Stimulated activated naive B cell treated with anti-CD40 and anti-IgM and Interleukin-4, amounts not matched to agents 10 μg/mL and 1 μg/mL and 100 μg/mL, for 72 hours (primary cell): ENCODE data around the gene TENT5C.
A peak's percentile ranks its signal among the peaks of the same experiment; 100 is the strongest.
"Not testable (repeated sequence)": the region's sequence is repeated elsewhere in the genome, so short reads cannot be mapped to it uniquely, and the experiment has no call there.

Experiments used
- ATAC-seq, 2 donors: fragments of 150-1000 bp; cut with Tn5 transposase; replicated peaks; 2 replicates each; pipeline ENCODE4 v1.10.0; 2021; ENCODE audit warnings: moderate library complexity in 1 of 2
- DNase-seq: peaks from one replicate; pipeline ENCODE4 v3.0.0; 2021
- H3K27ac Mint-ChIP-seq: one replicate; pipeline ENCODE4 v1.8.0; 2022; ENCODE audit warnings: mild to moderate bottlenecking, mixed read lengths
- H3K27me3 Mint-ChIP-seq, 2 donors: one replicate each; pipeline ENCODE4 v1.8.0; 2022; ENCODE audit warnings: mixed read lengths in 2 of 2
- H3K36me3 Mint-ChIP-seq, 2 donors: one replicate each; pipeline ENCODE4 v1.8.0; 2022; ENCODE audit warnings: mixed read lengths in 2 of 2, mild to moderate bottlenecking in 1 of 2
- H3K4me1 Mint-ChIP-seq, 2 donors: one replicate each; pipeline ENCODE4 v1.8.0; 2022; ENCODE audit warnings: mixed read lengths in 2 of 2, mild to moderate bottlenecking in 1 of 2
- H3K4me3 Mint-ChIP-seq, 2 donors: one replicate each; pipeline ENCODE4 v1.8.0; 2022; ENCODE audit warnings: mild to moderate bottlenecking in 2 of 2, mixed read lengths in 2 of 2, moderate library complexity in 1 of 2
- H3K9me3 Mint-ChIP-seq, 2 donors: one replicate each; pipeline ENCODE4 v1.8.0; 2022; ENCODE audit warnings: mixed read lengths in 2 of 2, mild to moderate bottlenecking in 1 of 2

Gene TENT5C

DNA sequence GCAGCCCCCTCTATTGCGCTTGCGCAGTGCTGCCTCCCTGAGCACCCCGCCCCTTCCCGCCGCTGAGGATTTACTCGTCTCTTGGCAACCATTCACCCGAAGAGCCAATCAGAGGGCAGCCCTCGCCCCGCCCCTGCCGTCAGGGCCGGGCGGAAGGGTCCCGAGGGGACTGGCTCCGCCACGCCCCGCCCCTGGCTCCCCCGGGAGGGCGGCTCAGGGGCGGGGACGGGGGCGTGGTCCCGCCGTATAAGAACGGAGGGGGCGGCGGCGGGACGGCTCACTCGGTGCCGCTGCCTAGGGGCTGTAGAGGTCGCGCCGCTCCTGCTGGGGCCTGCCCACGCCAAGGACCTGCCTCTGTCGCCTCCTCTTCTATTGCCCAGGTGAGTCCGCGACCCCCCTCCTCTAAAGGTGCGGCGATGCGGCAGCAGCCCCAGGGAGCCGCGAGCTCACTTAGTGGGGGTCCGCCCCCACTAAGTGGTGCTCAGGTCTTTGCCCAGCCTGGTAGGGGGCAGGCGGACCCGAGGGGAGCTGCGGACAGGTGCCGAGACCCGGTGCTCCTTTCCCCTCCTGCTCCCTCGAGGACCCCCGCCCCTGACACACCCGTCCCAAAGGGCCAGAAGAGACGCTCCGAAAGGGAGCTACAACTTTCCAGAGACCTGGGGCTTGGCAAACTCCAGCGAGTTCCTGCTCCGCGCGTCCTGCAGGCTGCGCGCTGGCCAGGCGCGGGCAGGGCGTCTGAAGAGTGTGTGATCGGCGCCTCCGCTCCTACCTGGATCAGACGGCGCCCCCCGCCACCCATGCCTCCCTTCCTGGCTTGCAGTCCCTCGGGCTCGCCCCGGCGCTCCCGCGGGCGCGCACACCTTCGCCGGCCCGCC is at the start of gene TENT5C:
TENT5C (plus strand) TSS at position 275 of the 875 bp plus-strand sequence. CDS start 16,821 bp downstream, outside the sequence.
- Mint-ChIP-seq H3K9me3 (no peaks in the 10 kb centered on the region), H3K27me3 (no peaks in the 10 kb centered on the region), H3K36me3 (peaks cover 23 to 36% of the 10 kb centered on the region in 2 donors), H3K4me3 (peak within 1 kb of the TSS; percentile 99), H3K27ac (peak within 1 kb of the TSS; percentile 97), H3K4me1 (peaks cover 32 to 51% of the 10 kb centered on the region in 2 donors)
- DNase-seq: peak; percentile 98
- ATAC-seq: peak; percentile 73 to 83

DNA sequence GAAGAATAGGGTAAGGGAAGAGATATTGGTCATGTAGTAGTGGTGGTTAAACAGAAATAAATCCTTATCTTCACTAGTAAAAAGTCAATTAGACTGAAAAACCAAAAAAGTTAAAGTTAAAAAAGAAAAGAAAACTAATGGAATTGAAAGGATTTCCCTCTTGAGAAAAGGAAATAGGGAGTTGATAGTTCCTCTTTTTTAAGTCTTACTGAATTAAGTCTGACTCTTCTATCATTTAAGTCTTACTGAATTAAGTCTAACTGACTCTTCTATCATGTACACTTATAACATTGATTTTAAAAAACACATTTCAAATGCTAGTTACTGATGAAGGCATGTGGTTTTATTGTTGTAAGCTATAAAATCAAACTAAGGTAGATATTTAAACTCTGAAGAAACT is 49.5 kb upstream of the TENT5C start:
- no peak overlapping the region for H3K4me3 Mint-ChIP-seq
- peaks cover 2 to 15% of the 10 kb centered on the region in 2 donors for H3K36me3 Mint-ChIP-seq
- no peaks in the 10 kb centered on the region for H3K27me3 Mint-ChIP-seq
- H3K4me1 Mint-ChIP-seq: peaks cover 2 to 9% of the 10 kb centered on the region in 2 donors
- H3K27ac Mint-ChIP-seq: no peak overlapping the region
- no peak for ATAC-seq
- peaks cover 6 to 17% of the 10 kb centered on the region in 2 donors for H3K9me3 Mint-ChIP-seq
- DNase-seq: no peak

DNA sequence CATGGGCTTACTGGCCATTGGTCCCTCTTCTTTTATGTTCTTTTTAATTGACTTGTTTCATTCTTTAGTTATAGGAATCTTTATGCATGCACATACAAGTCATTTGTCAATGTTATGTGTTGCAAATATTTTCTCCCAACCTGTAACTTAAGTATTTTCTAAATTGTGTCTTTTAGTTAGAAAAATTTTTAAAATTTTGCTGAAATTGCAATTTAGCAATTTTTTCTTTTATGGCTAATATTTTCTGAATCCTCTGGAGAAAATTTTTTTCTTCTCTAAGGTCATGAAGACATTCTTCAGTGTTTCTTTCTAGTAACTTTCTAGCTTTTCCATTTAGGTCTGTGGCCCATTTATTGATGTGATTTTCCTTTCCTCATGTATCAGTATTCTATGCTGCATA is 48.9 kb upstream of the TENT5C start:
- Mint-ChIP-seq H3K4me3 (no peak overlapping the region), H3K36me3 (peaks cover 2 to 15% of the 10 kb centered on the region in 2 donors), H3K27ac (no peak overlapping the region), H3K4me1 (peaks cover 2 to 9% of the 10 kb centered on the region in 2 donors), H3K9me3 (peaks cover 6 to 17% of the 10 kb centered on the region in 2 donors), H3K27me3 (no peaks in the 10 kb centered on the region)
- no peak for ATAC-seq
- DNase-seq: no peak

DNA sequence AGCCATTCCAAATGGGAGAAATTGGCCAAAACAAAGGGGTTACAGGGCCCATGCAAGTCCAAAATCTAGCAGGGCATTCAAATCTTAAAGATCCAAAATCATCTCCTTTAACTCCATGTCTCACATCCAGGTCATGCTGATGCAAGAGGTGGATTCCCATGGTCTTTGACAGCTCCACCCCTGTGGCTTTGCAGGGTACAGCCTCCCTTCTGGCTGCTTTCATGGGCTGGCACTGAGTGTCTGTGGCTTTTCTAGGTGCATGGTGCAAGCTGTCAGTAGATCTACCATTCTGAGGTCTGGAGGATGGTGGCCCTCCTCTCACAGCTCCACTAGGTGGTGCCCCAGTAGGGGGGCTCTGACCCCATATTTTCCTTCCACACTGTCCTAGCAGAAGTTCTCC is 47.4 kb upstream of the TENT5C start:
- not testable (repeated sequence) for H3K27me3 Mint-ChIP-seq, DNase-seq, H3K4me3 Mint-ChIP-seq, H3K27ac Mint-ChIP-seq, H3K4me1 Mint-ChIP-seq, ATAC-seq
- peaks cover 2 to 15% of the 10 kb centered on the region in 2 donors for H3K36me3 Mint-ChIP-seq
- peaks cover 6 to 17% of the 10 kb centered on the region in 2 donors for H3K9me3 Mint-ChIP-seq

DNA sequence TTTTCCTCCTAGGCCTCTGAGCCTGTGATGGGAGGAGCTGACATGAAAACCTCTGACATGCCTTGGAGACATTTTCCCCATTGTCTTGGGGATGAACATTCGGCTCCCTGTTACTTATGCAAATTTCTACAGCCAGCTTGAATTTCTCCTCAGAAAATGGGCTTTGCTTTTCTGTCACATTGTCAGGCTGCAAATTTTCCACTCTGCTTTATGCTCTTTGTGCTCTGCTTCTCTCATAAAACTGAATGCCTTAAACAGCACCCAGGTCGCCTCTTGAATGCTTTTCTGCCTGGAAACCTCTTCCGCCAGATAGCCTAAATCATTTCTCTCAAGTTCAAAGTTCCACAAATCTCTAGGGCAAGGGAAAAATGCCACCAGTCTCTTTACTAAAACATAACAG is 46.7 kb upstream of the TENT5C start:
- Mint-ChIP-seq H3K4me3 (no peak overlapping the region), H3K27me3 (peaks cover 0 to 3% of the 10 kb centered on the region in 2 donors), H3K27ac (no peak overlapping the region), H3K36me3 (peaks cover 2 to 15% of the 10 kb centered on the region in 2 donors), H3K4me1 (peaks cover 10 to 11% of the 10 kb centered on the region in 2 donors), H3K9me3 (peaks cover 6 to 17% of the 10 kb centered on the region in 2 donors)
- DNase-seq: no peak
- ATAC-seq: no peak

DNA sequence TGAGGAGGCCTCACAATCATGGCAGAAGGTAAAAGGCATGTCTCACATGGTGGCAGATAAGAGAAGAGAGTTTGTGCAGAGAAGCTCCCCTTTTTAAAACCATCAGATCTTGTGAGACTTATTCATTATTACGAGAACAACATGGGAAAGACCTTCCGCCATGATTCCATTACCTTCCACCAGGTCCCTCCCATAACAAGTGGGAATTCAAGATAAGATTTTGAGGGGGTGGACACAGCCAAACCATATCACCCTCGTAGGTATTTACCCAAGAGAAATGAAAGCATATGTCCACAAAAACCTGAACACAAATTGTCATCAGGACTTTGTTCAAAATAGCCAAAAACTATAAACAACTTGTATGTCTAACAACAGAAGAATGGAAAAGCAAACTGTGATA is 45.9 kb upstream of the TENT5C start:
- Mint-ChIP-seq H3K27ac (no peak overlapping the region), H3K4me1 (peaks cover 15 to 18% of the 10 kb centered on the region in 2 donors), H3K4me3 (no peak overlapping the region), H3K27me3 (peaks cover 0 to 7% of the 10 kb centered on the region in 2 donors), H3K9me3 (peaks cover 5 to 17% of the 10 kb centered on the region in 2 donors), H3K36me3 (peaks cover 2 to 15% of the 10 kb centered on the region in 2 donors)
- ATAC-seq (no peak), DNase-seq (no peak)

DNA sequence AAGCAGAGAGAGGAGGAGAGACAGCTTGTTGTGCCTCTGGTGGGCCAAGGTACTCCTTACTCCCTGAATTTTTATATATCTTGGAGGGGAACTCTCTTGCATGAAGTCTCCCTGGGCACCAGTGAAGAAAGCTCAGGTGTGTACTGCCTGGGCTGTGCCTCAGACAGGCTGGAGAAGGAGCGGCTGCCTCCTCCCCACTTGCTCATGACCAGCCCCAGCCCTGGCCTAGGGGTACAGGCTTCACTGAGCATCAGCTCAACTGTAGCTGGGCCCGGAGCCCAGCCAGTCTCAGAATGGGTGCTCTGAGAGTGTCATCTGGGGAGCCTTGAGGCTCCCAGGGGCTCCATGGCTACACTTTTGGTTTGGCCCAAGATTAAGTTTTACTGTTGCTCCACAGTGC is 44.8 kb upstream of the TENT5C start:
- Mint-ChIP-seq H3K4me3 (no peak overlapping the region), H3K4me1 (peaks cover 17 to 23% of the 10 kb centered on the region in 2 donors), H3K36me3 (peaks cover 2 to 15% of the 10 kb centered on the region in 2 donors), H3K9me3 (peaks cover 4 to 17% of the 10 kb centered on the region in 2 donors), H3K27me3 (peaks cover 0 to 7% of the 10 kb centered on the region in 2 donors), H3K27ac (no peak overlapping the region)
- no peak for ATAC-seq
- no peak for DNase-seq

DNA sequence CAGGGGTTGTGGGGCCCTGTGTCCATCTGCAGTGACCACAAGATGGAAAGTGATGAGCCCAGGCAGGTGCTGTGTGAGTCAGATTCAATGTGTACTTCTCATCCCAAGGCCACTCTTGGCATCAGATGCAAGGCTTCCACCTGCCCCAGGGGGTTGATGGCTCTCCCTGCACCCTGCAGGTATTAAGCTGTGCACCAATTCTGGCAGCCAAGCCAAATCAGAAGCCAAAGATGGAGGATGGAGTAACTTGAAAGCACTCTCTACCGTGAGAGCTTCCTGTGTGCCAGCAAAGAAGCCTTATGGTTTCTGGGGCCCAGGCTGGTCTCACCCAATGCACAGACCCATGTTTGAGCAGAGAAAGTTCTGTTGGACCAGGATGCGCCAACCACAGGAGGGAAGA is 44.3 kb upstream of the TENT5C start:
- Mint-ChIP-seq H3K36me3 (peaks cover 2 to 15% of the 10 kb centered on the region in 2 donors), H3K27me3 (peaks cover 0 to 7% of the 10 kb centered on the region in 2 donors), H3K4me1 (peaks cover 17 to 18% of the 10 kb centered on the region in 2 donors), H3K9me3 (peaks cover 4 to 17% of the 10 kb centered on the region in 2 donors), H3K27ac (no peak overlapping the region), H3K4me3 (no peak overlapping the region)
- DNase-seq: no peak
- no peak for ATAC-seq

DNA sequence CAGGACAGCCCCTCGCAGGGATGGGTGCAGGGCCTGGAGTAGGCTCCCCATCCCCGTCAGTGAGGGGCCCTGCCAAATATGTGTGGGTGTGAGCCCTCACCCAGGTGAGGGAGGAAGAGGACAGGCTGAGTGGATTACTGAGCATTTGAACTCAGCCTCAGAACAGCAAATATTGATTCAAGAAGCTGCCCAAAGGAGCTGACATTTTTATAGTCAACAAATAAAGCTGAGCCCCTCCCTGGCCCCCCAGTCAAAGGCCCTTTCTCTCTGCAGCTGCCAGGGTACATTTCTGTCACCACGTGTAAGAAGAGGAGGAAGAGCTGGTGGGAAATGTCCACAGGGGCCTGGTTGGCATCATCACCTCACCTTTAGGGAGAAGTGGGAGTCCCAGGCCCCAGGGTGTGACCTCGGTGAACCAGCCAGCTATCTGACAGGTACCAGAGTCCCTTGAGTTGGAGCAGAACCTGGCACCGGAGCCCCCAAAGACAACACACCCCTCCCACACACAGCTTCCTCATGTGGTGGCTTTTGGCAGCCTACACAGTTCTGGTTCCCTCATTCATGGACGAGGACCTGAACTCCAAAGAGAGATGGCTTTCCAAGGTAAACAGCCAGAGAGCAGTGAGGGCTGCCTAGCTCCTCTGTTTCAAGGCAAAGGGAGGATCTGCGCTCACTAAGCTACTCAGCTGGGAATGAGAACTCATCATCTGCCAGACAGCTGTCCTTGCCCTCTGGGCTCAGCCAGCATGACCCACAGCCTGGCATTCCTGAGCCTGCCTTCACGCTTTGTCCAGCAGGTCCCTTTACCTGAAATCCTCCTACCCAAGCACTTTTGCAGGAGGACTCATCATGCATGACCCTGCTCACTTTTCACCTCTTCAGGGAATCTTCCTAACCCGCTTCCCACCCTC is 43.0 kb upstream of the TENT5C start:
- Mint-ChIP-seq H3K27ac (no peak overlapping the region), H3K27me3 (peaks cover 0 to 7% of the 10 kb centered on the region in 2 donors), H3K36me3 (peaks cover 2 to 13% of the 10 kb centered on the region in 2 donors), H3K4me1 (peaks cover 14% of the 10 kb centered on the region in 2 donors), H3K9me3 (peaks cover 4 to 12% of the 10 kb centered on the region in 2 donors), H3K4me3 (no peak overlapping the region)
- no peak for DNase-seq
- no peak for ATAC-seq

DNA sequence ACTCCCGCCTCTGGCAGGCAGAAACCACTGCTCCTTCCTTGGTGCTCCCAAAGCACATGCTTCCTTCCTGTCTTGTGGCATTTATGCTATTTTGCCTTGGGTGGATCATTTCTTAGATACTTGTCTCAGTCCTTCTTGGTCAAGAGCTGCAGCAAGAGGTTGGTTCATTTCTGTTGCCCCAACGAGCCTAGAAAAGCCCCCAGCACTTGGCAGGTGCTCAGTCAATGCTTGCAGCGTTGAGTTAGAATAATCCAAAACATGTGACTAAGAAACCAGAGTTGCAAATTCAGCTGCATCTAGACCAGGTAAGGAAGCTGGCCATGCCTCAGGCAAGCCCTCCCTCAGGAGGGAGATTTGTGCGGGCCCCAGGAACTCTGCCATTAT is 42.4 kb upstream of the TENT5C start:
- Mint-ChIP-seq H3K27me3 (peaks cover 0 to 7% of the 10 kb centered on the region in 2 donors), H3K36me3 (peaks cover 2 to 12% of the 10 kb centered on the region in 2 donors), H3K9me3 (peaks cover 4 to 8% of the 10 kb centered on the region in 2 donors), H3K4me1 (peaks cover 14% of the 10 kb centered on the region in 2 donors), H3K4me3 (no peak overlapping the region), H3K27ac (no peak overlapping the region)
- ATAC-seq (no peak), DNase-seq (no peak)

DNA sequence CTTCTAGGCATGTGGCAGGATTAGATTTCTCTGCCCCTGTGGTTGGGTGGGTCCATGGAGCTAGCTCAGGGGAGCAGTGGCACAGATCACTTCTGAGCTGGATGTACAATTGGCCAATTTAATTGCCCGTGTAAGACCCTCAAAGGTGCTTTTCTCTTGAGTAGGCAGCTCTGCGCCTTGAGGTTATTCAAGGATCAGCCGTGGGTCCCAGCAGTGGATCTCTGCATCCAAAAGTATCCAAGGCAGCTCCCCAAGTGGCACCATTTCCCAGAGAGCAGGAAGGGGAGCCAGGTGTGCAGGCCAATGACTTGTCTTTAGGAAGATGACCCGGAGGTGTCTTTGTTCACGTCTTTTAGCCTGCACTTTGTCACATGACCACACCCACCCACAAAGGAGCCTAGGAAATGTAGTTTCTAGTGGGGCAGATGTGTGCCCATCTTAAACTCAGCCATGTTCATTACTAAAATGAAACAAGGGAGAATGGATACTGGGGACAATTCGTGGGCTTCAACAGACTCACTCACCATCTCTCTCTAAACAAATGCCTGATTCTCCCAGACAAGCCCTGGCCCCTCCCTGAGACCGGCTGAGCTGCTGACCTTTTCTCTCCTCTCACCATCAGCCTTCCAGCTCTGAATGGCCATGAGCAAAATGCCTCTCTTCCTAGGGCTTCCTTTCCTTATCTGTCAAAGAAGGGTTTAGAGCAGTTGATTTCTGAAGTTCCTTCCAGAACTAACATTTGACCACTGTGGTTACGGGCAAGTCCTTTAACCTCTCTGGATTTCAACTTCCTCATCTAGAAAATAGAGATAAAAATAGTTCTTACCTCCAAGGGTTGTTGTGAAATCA is 41.4 kb upstream of the TENT5C start:
- peaks cover 0 to 7% of the 10 kb centered on the region in 2 donors for H3K27me3 Mint-ChIP-seq
- H3K4me1 Mint-ChIP-seq: peaks cover 14% of the 10 kb centered on the region in 2 donors
- ATAC-seq (peak in 1 of 2 donors; percentile 20), DNase-seq (no peak)
- no peak overlapping the region for H3K27ac Mint-ChIP-seq
- H3K4me3 Mint-ChIP-seq: no peak overlapping the region
- H3K36me3 Mint-ChIP-seq: peaks cover 0 to 4% of the 10 kb centered on the region in 2 donors
- H3K9me3 Mint-ChIP-seq: peaks cover 1 to 4% of the 10 kb centered on the region in 2 donors

DNA sequence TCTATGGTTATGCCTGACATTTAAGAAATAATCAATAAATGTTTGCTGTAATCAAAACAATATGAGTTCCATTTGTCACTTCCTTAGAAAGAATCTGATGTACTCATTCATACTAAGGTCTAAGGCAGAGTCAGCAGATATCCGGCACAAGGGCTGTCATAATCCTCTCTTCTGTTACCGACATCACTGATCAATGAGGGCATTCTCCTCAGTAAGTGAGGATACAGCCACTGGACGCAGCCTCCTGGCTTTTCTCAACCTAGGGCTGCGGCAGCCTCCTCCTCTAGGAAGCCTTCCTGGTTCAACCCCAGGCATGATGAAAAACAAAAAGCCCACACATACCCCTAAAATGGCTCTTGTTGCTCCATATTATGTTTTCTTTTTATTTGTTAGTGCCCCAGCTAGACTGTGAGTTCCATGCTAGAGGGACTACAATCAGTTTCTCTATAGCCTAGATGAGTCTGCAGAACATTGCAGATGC is 40.7 kb upstream of the TENT5C start:
- peaks cover 14% of the 10 kb centered on the region in 2 donors for H3K4me1 Mint-ChIP-seq
- ATAC-seq (peak in 1 of 2 donors; percentile 12), DNase-seq (no peak)
- peaks cover 0 to 7% of the 10 kb centered on the region in 2 donors for H3K27me3 Mint-ChIP-seq
- H3K4me3 Mint-ChIP-seq: no peak overlapping the region
- H3K36me3 Mint-ChIP-seq: no peaks in the 10 kb centered on the region
- no peaks in the 10 kb centered on the region for H3K9me3 Mint-ChIP-seq
- H3K27ac Mint-ChIP-seq: no peak overlapping the region

DNA sequence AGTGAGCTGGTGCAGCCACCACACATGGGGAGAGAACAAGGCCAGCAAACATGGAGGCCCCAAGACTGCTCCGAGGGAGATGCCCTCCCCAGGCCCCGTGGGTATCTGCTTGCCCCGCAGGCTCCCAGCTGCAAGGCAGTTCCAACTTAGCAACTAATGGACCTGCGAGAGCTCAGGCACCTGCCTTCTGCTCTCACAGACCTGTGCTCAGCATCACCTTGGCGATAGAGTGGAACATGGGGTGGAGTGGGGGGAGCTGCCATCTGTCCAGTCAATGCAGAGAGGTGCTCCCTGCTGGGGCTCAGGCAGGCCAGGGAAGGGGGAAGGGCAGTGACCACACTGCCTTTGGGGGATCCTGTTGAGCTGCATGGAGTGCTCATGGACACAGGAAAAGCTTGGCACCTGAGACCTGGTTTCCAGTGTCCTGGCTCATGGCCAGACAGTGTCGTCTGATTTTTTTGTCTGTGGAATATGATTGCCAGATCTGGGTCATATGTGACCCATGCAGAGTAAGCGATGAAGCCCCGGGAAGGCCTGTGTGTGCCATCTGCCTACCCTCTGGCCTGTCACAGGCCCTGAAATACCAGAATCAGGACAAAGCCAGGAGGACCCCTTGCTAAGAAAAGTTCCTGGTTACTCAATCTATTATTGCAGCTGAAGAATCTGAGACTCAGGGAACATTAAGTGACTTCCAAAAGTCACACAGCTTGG is 39.9 kb upstream of the TENT5C start:
- ATAC-seq (no peak), DNase-seq (no peak)

More for the DNA sequence above, 39.9 kb upstream of the TENT5C start:
- Mint-ChIP-seq H3K27me3 (peaks cover 0 to 7% of the 10 kb centered on the region in 2 donors), H3K4me1 (peaks cover 14% of the 10 kb centered on the region in 2 donors), H3K9me3 (no peaks in the 10 kb centered on the region), H3K27ac (no peak overlapping the region), H3K36me3 (no peaks in the 10 kb centered on the region), H3K4me3 (no peak overlapping the region)
